Endothelial cell of umbilical vein (primary cell): Measurements from ENCODE around the gene ARHGAP31. TPM values are rescaled to one million over a fixed set of nuclear protein-coding genes. Genes with fewer than 3 reads are reported as not detected.

Source experiments
- BruUV-seq: library from RNA; stranded (reverse); fragments of 400-500 nt; replicated peaks from 2 replicates; lab custom pipeline; 2021; lab: Mats Ljungman, UMichigan
- CTCF ChIA-PET: fragments of 300-600, 350-600 bp; sonication (Branson Sonifier 250); formaldehyde crosslinking; loops from one replicate; lab custom pipeline; 2021; ENCODE audit warnings: antibody characterized with exemption, inconsistent platforms; lab: Charles Lee
- POLR2A ChIA-PET: fragments of 300-600, 350-600 bp; sonication (Branson Sonifier 250); formaldehyde crosslinking; loops from one replicate; lab custom pipeline; 2021; ENCODE audit warnings: antibody characterized with exemption, inconsistent platforms; lab: Charles Lee
- DNase-seq: peaks from one replicate; pipeline ENCODE4 v3.0.0-alpha.2; 2011; ENCODE audit warnings: low read depth, low spot score
- FAIRE-seq: peaks from 2 replicates; lab custom pipeline; 2011; peaks lifted over from hg19 to GRCh38; lab: Jason Lieb, UNC
- H2AFZ ChIP-seq: 2 replicates; pipeline ENCODE4 v1.6.0; 2012; ENCODE audit warnings: low read depth, low read length, control low read depth, inconsistent platforms
- H3K27ac ChIP-seq: 2 replicates; pipeline ENCODE4 v1.5.1; 2011; ENCODE audit warnings: low read depth, mild to moderate bottlenecking, control low read depth, low read length, moderate library complexity; ENCODE audit not compliant: insufficient read depth
- H3K27me3 ChIP-seq, 2 experiments: 2 replicates each; pipeline versions ENCODE4 v1.6.0 to v1.6.1; 2011; ENCODE audit warnings: low read length in 2 of 2, mixed read lengths in 1 of 2; ENCODE audit not compliant: control insufficient read depth in 2 of 2, insufficient read depth in 2 of 2
- H3K36me3 ChIP-seq, 2 experiments: 2 replicates in 1 of 2; 3 replicates in 1 of 2; pipeline ENCODE4 v1.5.1; 2011; ENCODE audit warnings: low read length in 2 of 2, mild to moderate bottlenecking in 1 of 2, moderate library complexity in 1 of 2; ENCODE audit not compliant: control insufficient read depth in 2 of 2, insufficient read depth in 2 of 2; ENCODE audit errors: extremely low read depth in 1 of 2
- H3K4me1 ChIP-seq: 3 replicates; pipeline ENCODE4 v1.5.1; 2011; ENCODE audit warnings: mild to moderate bottlenecking, low read length; ENCODE audit not compliant: control insufficient read depth, insufficient read depth; ENCODE audit errors: extremely low read depth
- H3K4me2 ChIP-seq: 2 replicates; pipeline ENCODE4 v1.6.1; 2011; ENCODE audit warnings: low read length, control low read depth, mixed read lengths; ENCODE audit not compliant: insufficient read depth
- H3K4me3 ChIP-seq, 3 experiments: fragments of 200-600 bp in 1 of 3; sonication (generic), shearing (Covaris generic) in 1 of 3; replicated peaks in 1 of 3; 2 replicates each; pipeline ENCODE4 v1.5.1; 2011 to 2016; ENCODE audit warnings: control low read depth in 3 of 3, low read length in 3 of 3, mild to moderate bottlenecking in 2 of 3, inconsistent platforms in 1 of 3, low read depth in 1 of 3, moderate library complexity in 1 of 3; ENCODE audit not compliant: insufficient read depth in 1 of 3
- H3K79me2 ChIP-seq: 2 replicates; pipeline ENCODE4 v1.6.0; 2012; ENCODE audit warnings: low read length, inconsistent platforms; ENCODE audit not compliant: control insufficient read depth, insufficient read depth
- H3K9ac ChIP-seq: replicated peaks from 2 replicates; pipeline ENCODE3; 2011; ENCODE audit warnings: low read length, control low read depth; ENCODE audit not compliant: insufficient read depth; ENCODE audit errors: extremely low read depth
- H3K9me1 ChIP-seq: replicated peaks from 3 replicates; pipeline ENCODE4 v1.6.0; 2011; ENCODE audit warnings: mild to moderate bottlenecking, low read length; ENCODE audit not compliant: control insufficient read depth, insufficient read depth; ENCODE audit errors: extremely low read depth
- H3K9me3 ChIP-seq: replicated peaks from 2 replicates; pipeline ENCODE4 v1.5.1; 2012; ENCODE audit warnings: low read length, inconsistent platforms; ENCODE audit not compliant: control insufficient read depth, insufficient read depth
- H4K20me1 ChIP-seq: replicated peaks from 2 replicates; pipeline ENCODE3; 2011; ENCODE audit warnings: mild to moderate bottlenecking, low read length; ENCODE audit not compliant: control insufficient read depth, insufficient read depth; ENCODE audit errors: extremely low read depth
- CTCF ChIP-seq, 2 donors: IDR thresholded peaks; 1 replicate in 1 of 2; 2 replicates in 1 of 2; pipeline ENCODE4 v1.5.1; 2011; ENCODE audit warnings: low read length in 2 of 2, mild to moderate bottlenecking in 2 of 2, moderate library complexity in 2 of 2, control low read depth in 1 of 2, inconsistent platforms in 1 of 2, low read depth in 1 of 2; ENCODE audit not compliant: insufficient read depth in 1 of 2; ENCODE audit errors: extremely low read depth in 1 of 2
- EZH2 ChIP-seq: IDR thresholded peaks from 2 replicates; pipeline ENCODE4 v1.6.1; 2012; ENCODE audit warnings: borderline replicate concordance, low read depth, mild to moderate bottlenecking, moderate library complexity, low read length, inconsistent platforms; ENCODE audit not compliant: severe bottlenecking
- FOS ChIP-seq: IDR thresholded peaks from 2 replicates; pipeline ENCODE4 v1.6.1; 2011; ENCODE audit warnings: mild to moderate bottlenecking, low read length, moderate library complexity, borderline replicate concordance; ENCODE audit not compliant: insufficient read depth
- GATA2 ChIP-seq: IDR thresholded peaks from 2 replicates; pipeline ENCODE4 v1.7.0; 2011; ENCODE audit warnings: low read depth, mild to moderate bottlenecking, moderate library complexity, mixed read lengths, low read length; ENCODE audit not compliant: insufficient read length, insufficient read depth
- JUN ChIP-seq: IDR thresholded peaks from 2 replicates; pipeline ENCODE4 v1.6.1; 2011; ENCODE audit warnings: borderline replicate concordance, low read depth; ENCODE audit not compliant: insufficient read length, insufficient read depth
- MAX ChIP-seq: IDR thresholded peaks from 2 replicates; pipeline ENCODE4 v1.6.1; 2011; ENCODE audit not compliant: insufficient read depth, insufficient read length
- MYC ChIP-seq: IDR thresholded peaks from one replicate; pipeline ENCODE4 v1.6.1; 2011; ENCODE audit warnings: mild to moderate bottlenecking, low read depth, low read length
- POLR2A ChIP-seq: IDR thresholded peaks from 2 replicates; pipeline ENCODE4 v1.6.1; 2012; ENCODE audit warnings: low read depth, mild to moderate bottlenecking, control low read depth, low read length
- POLR2AphosphoS5 ChIP-seq: IDR thresholded peaks from 2 replicates; pipeline ENCODE4 v1.6.1; 2012; ENCODE audit warnings: low read depth, mild to moderate bottlenecking, control low read depth, low read length, moderate library complexity; ENCODE audit not compliant: insufficient read depth
- dilution Hi-C: fragments of 300-500 bp; cut with MboI; formaldehyde crosslinking; loops from one replicate; pipeline ENCODE4 v1.15.0; 2019; ENCODE audit warnings: low sequenced_read_pairs; ENCODE audit not compliant: extremely low pct_ligation_motif_present
- intact Hi-C: fragments of 100-400 bp; cut with micrococcal nuclease; formaldehyde crosslinking; loops from one replicate; pipeline ENCODE4 v1.10.0; 2022
- polyA plus RNA-seq, 4 experiments: library from polyadenylated mRNA; depleted of rRNA in 3 of 4; stranded (reverse) in 3 of 4; unstranded in 1 of 4; fragments of >200 nt; gene quantifications; 2 replicates each; pipeline versions ENCODE4 v1.2.1 to v1.2.3, GENCODE V29; 2011 to 2012; ENCODE audit warnings: missing spikeins in 1 of 4
- total RNA-seq: library from RNA; stranded (reverse); gene quantifications from 2 replicates; pipeline ENCODE4 v1.2.3, GENCODE V29; 2021

The ARHGAP31 gene
- total and polyA plus RNA-seq, 2 donors (not counting 3 experiments of a cell fraction or from before 2014, with no cell fraction given): 25.5 to 65.8 TPM

GRCh38 chr3:119378259-119378803 lies 84.1 kb downstream of the ARHGAP31 start:
- Histone ChIP-seq H3K9me1 (no peaks in the 10 kb centered on the region), H3K4me3 (no peak overlapping the region), H3K27me3 (no peaks in the 10 kb centered on the region), H3K79me2 (no peaks in the 10 kb centered on the region), H3K4me1 (no peaks in the 10 kb centered on the region), H2AFZ (no peak overlapping the region), H3K9me3 (no peaks in the 10 kb centered on the region), H3K27ac (no peak overlapping the region), H3K36me3 (peaks cover 2 to 34% of the 10 kb centered on the region in 2 experiments), H3K9ac (no peak overlapping the region), H4K20me1 (no peaks in the 10 kb centered on the region), H3K4me2 (no peak overlapping the region)
- CTCF ChIA-PET: interaction anchor here (0.8 to 2.3 kb wide), 4 partner anchors 16 to 103 kb away, joined by 3 to 5 read pairs (median 4); no protein-coding TSS in a partner anchor
- BruUV-seq: no TSS peak
- TF ChIP-seq MYC: no peak
- TF ChIP-seq POLR2AphosphoS5: no peak
- no peak for TF ChIP-seq GATA2
- no peak for TF ChIP-seq FOS
- no peak for TF ChIP-seq POLR2A
- no peak for TF ChIP-seq EZH2
- no peak for TF ChIP-seq JUN
- TF ChIP-seq MAX: no peak
- TF ChIP-seq CTCF (IDR thresholded peaks at IDR 0.05; ENCODE audit: extremely low read depth in 1 of 2, insufficient read depth in 1 of 2, low read depth in 1 of 2, low read length in 2 of 2): no peak
- DNase-seq (no peak), FAIRE-seq (no peak)
- intact Hi-C loops: no loop called here
- dilution Hi-C loops: no loop called here
- POLR2A ChIA-PET: no interaction called here
